LoVo (cell line): Measurements from ENCODE around the gene TTC7B.
"Not testable (repeated sequence)": the region's sequence is repeated elsewhere in the genome, so short reads cannot be mapped to it uniquely, and the experiment has no call there.

Experiments used
- DNase-seq: peaks from one replicate; pipeline ENCODE4 v3.0.0-alpha.2; 2016; ENCODE audit warnings: low spot score

The TTC7B gene

GRCh38 chr14:90830931-90831701 is 14.9 kb upstream of the TTC7B start:
- DNase-seq, result no peak

GRCh38 chr14:90829677-90830076 is 13.4 kb upstream of the TTC7B start:
- DNase-seq, result no peak

GRCh38 chr14:90828642-90829487 is 12.6 kb upstream of the TTC7B start:
- no peak for DNase-seq

- peak; percentile 92 for DNase-seq
Observed at GRCh38 chr14:90827919-90828610, 11.8 kb upstream of the TTC7B start.

- DNase-seq, result not testable (repeated sequence)
Observed at GRCh38 chr14:90823542-90823941, 7.3 kb upstream of the TTC7B start.

- DNase-seq, result no peak
Observed at GRCh38 chr14:90820958-90821357, 4.7 kb upstream of the TTC7B start.

- no peak for DNase-seq
Observed at GRCh38 chr14:90819734-90820393, 3.6 kb upstream of the TTC7B start.

- no peak for DNase-seq
Observed at GRCh38 chr14:90818715-90819114, 2.5 kb upstream of the TTC7B start.

- DNase-seq, result no peak
Observed at GRCh38 chr14:90816681-90817436, 629 bp upstream of the TTC7B start.

GRCh38 chr14:90815572-90815821 is 733 bp downstream of the TTC7B start:
- DNase-seq, result no peak

- DNase-seq, result no peak
Observed at GRCh38 chr14:90814806-90815571, 1.2 kb downstream of the TTC7B start.

- DNase-seq, result no peak
Observed at GRCh38 chr14:90813442-90813841, 2.8 kb downstream of the TTC7B start.

GRCh38 chr14:90812109-90812508 is 4.1 kb downstream of the TTC7B start:
- no peak for DNase-seq

- DNase-seq, result no peak
Observed at GRCh38 chr14:90811641-90812040, 4.6 kb downstream of the TTC7B start.

GRCh38 chr14:90810806-90811205 is 5.4 kb downstream of the TTC7B start:
- no peak for DNase-seq

- DNase-seq, result no peak
Observed at GRCh38 chr14:90809530-90810312, 6.5 kb downstream of the TTC7B start.

GRCh38 chr14:90808759-90809529 is 7.3 kb downstream of the TTC7B start:
- DNase-seq, result no peak

- no peak for DNase-seq
Observed at GRCh38 chr14:90807060-90807459, 9.2 kb downstream of the TTC7B start.
